Measurements from ENCODE around the gene TBC1D13. TPM values are rescaled to one million over a fixed set of nuclear protein-coding genes. Genes with fewer than 3 reads are reported as not detected.
A peak's percentile ranks its signal among the peaks of the same experiment; 100 is the strongest.

TBC1D13 gene, protein sequence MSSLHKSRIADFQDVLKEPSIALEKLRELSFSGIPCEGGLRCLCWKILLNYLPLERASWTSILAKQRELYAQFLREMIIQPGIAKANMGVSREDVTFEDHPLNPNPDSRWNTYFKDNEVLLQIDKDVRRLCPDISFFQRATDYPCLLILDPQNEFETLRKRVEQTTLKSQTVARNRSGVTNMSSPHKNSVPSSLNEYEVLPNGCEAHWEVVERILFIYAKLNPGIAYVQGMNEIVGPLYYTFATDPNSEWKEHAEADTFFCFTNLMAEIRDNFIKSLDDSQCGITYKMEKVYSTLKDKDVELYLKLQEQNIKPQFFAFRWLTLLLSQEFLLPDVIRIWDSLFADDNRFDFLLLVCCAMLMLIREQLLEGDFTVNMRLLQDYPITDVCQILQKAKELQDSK
- total RNA-seq (2021) (20.8 to 23.2 TPM (median 21.6 TPM) in 3 replicates), Bru-seq, nascent RNA (percentile 52 among the genes with signal in this experiment)
- long read RNA-seq, experiment 1, transcript TBC1D13-202 (12 exons, 3,906 nt) = major isoform, 141 of 200 reads
- long read RNA-seq, experiment 1, partial matches to known transcripts = 30 of 200 reads
- long read RNA-seq, experiment 1, other reads (novel, unspliced or antisense) = 28 of 200 reads
- long read RNA-seq, experiment 2, partial matches to known transcripts = 6 of 12 reads
- long read RNA-seq, experiment 2, other reads (novel, unspliced or antisense) = 2 of 12 reads
- long read RNA-seq, experiment 3, partial matches to known transcripts = 1 of 2 reads
- long read RNA-seq, experiment 3, other reads (novel, unspliced or antisense) = 0 of 2 reads

DNA sequence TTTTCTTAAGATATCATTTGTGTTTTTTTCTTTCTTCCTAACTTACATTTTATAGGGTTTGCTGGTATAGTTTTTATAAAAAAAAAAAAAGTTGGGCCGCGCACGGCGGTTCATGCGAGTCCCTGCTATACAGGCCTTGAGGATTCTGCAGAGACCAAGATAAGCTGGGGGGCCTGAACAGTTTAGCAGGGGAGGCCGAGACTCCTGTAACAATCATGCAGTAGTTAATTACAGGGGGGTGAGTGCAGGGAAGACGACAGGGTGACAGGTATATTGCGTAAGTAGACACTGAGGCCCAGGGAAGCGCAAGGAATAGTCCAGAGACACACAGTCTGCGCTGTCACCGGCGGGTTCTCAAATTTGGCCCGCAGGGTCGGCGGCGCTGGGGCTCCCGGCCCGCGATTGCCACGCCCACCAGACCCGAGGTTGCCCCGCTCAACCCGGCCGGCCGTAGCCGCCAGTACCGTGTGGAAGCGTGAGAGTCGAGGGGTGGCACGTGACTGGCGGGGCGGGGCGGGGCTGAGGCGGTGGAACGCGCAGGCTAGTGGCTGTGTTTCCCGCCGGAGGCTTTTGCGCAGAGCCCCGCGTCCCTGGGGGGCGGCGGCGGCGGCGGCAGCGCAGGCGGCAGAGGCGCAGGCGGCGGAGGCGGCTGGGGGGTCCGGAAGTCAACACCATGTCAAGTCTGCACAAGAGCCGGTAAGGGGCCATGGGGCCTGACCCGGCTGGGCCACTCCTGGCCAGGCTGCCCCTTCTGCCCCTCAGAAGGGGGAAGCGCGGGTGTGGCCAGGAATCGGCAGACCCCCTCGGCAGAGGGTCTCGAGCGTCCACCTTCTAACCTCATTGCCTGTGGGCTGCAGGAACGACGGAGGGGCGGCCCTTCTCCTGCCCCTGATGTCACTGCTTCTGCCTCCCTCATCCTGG lies at the start of gene TBC1D13:
Gene TBC1D13 (plus strand): TSS at position 573 of the 921 bp plus-strand sequence. CDS start 101 bp downstream, at position 674.
- POLR2A ChIA-PET = interaction anchor here (0.6 to 0.8 kb wide), 2 partner anchors 31 to 1538 kb away, joined by 3 to 4 read pairs; partner anchors contain the start of gene ENDOG
- Mint-ChIP-seq H3K4me3 (peak within 1 kb of the TSS; percentile 96), H3K4me1 (peaks cover 7% of the 10 kb centered on the region; the same call in 1 of the 2 replicates), H3K27ac (peak within 1 kb of the TSS; percentile 95), H3K36me3 (no peaks in the 10 kb centered on the region), H3K27me3 (ENCODE audit: low read depth) (0 out of 2 replicates have a peak, but pooled peaks cover under 1% of the 10 kb centered on the region), H3K9me3 (peaks cover 4% of the 10 kb centered on the region)
- DNase-seq (ENCODE audit: low spot score) = peak; percentile 91
- CTCF ChIA-PET = interaction anchor here (0.6 to 1.7 kb wide), 8 partner anchors 16 to 332 kb away, joined by 3 to 6 read pairs (median 4); partner anchors contain the start of gene ENDOG
- ATAC-seq = peak; percentile 97
- TF ChIP-seq TEAD4 (CRISPR knock-in tag; IDR thresholded peaks at IDR 0.05) = no peak
- TF ChIP-seq, protein P1, sequence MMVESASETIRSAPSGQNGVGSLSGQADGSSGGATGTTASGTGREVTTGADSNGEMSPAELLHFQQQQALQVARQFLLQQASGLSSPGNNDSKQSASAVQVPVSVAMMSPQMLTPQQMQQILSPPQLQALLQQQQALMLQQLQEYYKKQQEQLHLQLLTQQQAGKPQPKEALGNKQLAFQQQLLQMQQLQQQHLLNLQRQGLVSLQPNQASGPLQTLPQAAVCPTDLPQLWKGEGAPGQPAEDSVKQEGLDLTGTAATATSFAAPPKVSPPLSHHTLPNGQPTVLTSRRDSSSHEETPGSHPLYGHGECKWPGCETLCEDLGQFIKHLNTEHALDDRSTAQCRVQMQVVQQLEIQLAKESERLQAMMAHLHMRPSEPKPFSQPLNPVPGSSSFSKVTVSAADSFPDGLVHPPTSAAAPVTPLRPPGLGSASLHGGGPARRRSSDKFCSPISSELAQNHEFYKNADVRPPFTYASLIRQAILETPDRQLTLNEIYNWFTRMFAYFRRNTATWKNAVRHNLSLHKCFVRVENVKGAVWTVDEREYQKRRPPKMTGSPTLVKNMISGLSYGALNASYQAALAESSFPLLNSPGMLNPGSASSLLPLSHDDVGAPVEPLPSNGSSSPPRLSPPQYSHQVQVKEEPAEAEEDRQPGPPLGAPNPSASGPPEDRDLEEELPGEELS (CRISPR knock-in tag; IDR thresholded peaks at IDR 0.05) = peak; percentile 98
- peak; percentile 94 for TF ChIP-seq ZNF121 (CRISPR knock-in tag; IDR thresholded peaks at IDR 0.05)
- TF ChIP-seq, protein P2, sequence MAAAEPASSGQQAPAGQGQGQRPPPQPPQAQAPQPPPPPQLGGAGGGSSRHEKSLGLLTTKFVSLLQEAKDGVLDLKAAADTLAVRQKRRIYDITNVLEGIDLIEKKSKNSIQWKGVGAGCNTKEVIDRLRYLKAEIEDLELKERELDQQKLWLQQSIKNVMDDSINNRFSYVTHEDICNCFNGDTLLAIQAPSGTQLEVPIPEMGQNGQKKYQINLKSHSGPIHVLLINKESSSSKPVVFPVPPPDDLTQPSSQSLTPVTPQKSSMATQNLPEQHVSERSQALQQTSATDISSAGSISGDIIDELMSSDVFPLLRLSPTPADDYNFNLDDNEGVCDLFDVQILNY (CRISPR knock-in tag; IDR thresholded peaks at IDR 0.05) = peak; percentile 92
- TF ChIP-seq, protein P3, sequence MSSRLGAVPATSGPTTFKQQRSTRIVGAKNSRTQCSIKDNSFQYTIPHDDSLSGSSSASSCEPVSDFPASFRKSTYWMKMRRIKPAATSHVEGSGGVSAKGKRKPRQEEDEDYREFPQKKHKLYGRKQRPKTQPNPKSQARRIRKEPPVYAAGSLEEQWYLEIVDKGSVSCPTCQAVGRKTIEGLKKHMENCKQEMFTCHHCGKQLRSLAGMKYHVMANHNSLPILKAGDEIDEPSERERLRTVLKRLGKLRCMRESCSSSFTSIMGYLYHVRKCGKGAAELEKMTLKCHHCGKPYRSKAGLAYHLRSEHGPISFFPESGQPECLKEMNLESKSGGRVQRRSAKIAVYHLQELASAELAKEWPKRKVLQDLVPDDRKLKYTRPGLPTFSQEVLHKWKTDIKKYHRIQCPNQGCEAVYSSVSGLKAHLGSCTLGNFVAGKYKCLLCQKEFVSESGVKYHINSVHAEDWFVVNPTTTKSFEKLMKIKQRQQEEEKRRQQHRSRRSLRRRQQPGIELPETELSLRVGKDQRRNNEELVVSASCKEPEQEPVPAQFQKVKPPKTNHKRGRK (CRISPR knock-in tag; IDR thresholded peaks at IDR 0.05; ENCODE audit: borderline replicate concordance) = no peak
- no peak for TF ChIP-seq IRF2 (CRISPR knock-in tag; IDR thresholded peaks at IDR 0.05; ENCODE audit: borderline replicate concordance, low read depth)
- TF ChIP-seq, protein P4, sequence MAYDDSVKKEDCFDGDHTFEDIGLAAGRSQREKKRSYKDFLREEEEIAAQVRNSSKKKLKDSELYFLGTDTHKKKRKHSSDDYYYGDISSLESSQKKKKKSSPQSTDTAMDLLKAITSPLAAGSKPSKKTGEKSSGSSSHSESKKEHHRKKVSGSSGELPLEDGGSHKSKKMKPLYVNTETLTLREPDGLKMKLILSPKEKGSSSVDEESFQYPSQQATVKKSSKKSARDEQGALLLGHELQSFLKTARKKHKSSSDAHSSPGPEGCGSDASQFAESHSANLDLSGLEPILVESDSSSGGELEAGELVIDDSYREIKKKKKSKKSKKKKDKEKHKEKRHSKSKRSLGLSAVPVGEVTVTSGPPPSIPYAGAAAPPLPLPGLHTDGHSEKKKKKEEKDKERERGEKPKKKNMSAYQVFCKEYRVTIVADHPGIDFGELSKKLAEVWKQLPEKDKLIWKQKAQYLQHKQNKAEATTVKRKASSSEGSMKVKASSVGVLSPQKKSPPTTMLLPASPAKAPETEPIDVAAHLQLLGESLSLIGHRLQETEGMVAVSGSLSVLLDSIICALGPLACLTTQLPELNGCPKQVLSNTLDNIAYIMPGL (CRISPR knock-in tag; IDR thresholded peaks at IDR 0.05) = peak; percentile 94
- TF ChIP-seq ATF1 (CRISPR knock-in tag; IDR thresholded peaks at IDR 0.05) = peak; percentile 59; the same call in 1 of the 2 replicates
- peak; percentile 61; the same call in 1 of the 2 replicates for TF ChIP-seq ZNF317 (CRISPR knock-in tag; IDR thresholded peaks at IDR 0.05; ENCODE audit: borderline replicate concordance, low read depth)
- TF ChIP-seq FOXP1 (CRISPR knock-in tag; IDR thresholded peaks at IDR 0.05; ENCODE audit: borderline replicate concordance) = peak; percentile 97
- TF ChIP-seq, protein P5, sequence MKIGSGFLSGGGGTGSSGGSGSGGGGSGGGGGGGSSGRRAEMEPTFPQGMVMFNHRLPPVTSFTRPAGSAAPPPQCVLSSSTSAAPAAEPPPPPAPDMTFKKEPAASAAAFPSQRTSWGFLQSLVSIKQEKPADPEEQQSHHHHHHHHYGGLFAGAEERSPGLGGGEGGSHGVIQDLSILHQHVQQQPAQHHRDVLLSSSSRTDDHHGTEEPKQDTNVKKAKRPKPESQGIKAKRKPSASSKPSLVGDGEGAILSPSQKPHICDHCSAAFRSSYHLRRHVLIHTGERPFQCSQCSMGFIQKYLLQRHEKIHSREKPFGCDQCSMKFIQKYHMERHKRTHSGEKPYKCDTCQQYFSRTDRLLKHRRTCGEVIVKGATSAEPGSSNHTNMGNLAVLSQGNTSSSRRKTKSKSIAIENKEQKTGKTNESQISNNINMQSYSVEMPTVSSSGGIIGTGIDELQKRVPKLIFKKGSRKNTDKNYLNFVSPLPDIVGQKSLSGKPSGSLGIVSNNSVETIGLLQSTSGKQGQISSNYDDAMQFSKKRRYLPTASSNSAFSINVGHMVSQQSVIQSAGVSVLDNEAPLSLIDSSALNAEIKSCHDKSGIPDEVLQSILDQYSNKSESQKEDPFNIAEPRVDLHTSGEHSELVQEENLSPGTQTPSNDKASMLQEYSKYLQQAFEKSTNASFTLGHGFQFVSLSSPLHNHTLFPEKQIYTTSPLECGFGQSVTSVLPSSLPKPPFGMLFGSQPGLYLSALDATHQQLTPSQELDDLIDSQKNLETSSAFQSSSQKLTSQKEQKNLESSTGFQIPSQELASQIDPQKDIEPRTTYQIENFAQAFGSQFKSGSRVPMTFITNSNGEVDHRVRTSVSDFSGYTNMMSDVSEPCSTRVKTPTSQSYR (CRISPR knock-in tag; IDR thresholded peaks at IDR 0.05) = peak; percentile 89; the same call in 1 of the 2 replicates
- TF ChIP-seq, protein P6, sequence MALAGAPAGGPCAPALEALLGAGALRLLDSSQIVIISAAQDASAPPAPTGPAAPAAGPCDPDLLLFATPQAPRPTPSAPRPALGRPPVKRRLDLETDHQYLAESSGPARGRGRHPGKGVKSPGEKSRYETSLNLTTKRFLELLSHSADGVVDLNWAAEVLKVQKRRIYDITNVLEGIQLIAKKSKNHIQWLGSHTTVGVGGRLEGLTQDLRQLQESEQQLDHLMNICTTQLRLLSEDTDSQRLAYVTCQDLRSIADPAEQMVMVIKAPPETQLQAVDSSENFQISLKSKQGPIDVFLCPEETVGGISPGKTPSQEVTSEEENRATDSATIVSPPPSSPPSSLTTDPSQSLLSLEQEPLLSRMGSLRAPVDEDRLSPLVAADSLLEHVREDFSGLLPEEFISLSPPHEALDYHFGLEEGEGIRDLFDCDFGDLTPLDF (CRISPR knock-in tag; IDR thresholded peaks at IDR 0.05) = peak; percentile 92; the same call in 1 of the 2 replicates
- TF ChIP-seq ESRRA (CRISPR knock-in tag; IDR thresholded peaks at IDR 0.05; ENCODE audit: borderline replicate concordance) = peak; percentile 88; the same call in 1 of the 2 replicates
- TF ChIP-seq, protein P7, sequence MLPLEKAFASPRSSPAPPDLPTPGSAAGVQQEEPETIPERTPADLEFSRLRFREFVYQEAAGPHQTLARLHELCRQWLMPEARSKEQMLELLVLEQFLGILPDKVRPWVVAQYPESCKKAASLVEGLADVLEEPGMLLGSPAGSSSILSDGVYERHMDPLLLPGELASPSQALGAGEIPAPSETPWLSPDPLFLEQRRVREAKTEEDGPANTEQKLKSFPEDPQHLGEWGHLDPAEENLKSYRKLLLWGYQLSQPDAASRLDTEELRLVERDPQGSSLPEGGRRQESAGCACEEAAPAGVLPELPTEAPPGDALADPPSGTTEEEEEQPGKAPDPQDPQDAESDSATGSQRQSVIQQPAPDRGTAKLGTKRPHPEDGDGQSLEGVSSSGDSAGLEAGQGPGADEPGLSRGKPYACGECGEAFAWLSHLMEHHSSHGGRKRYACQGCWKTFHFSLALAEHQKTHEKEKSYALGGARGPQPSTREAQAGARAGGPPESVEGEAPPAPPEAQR (CRISPR knock-in tag; IDR thresholded peaks at IDR 0.05) = no peak
- TF ChIP-seq NR2C2 (CRISPR knock-in tag; IDR thresholded peaks at IDR 0.05) = no peak
- no peak for TF ChIP-seq HMGA2 (CRISPR knock-in tag; IDR thresholded peaks at IDR 0.05)
- TF ChIP-seq TP53 (CRISPR knock-in tag; IDR thresholded peaks at IDR 0.05) = peak; percentile 54; the same call in 1 of the 2 replicates
- no peak for TF ChIP-seq JUN (CRISPR knock-in tag; IDR thresholded peaks at IDR 0.05)
- TF ChIP-seq, protein P8, sequence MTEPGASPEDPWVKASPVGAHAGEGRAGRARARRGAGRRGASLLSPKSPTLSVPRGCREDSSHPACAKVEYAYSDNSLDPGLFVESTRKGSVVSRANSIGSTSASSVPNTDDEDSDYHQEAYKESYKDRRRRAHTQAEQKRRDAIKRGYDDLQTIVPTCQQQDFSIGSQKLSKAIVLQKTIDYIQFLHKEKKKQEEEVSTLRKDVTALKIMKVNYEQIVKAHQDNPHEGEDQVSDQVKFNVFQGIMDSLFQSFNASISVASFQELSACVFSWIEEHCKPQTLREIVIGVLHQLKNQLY (CRISPR knock-in tag; IDR thresholded peaks at IDR 0.05) = peak; percentile 82; the same call in 1 of the 2 replicates

Data from WTC11 (cell line).